OCI-LY1 (cell line): ENCODE data around the gene NOTUM.

Source experiments
- CTCF ChIP-seq: fragments of 200-600 bp; sonication (generic), shearing (Covaris generic); IDR thresholded peaks from 2 replicates; pipeline ENCODE4 v1.5.1; 2017; ENCODE audit warnings: mild to moderate bottlenecking, antibody characterized with exemption, low read length, moderate library complexity, mixed read lengths
- EZH2 ChIP-seq: fragments of 200-600 bp; sonication (generic), shearing (Covaris generic); IDR thresholded peaks from 2 replicates; pipeline ENCODE4 v1.8.0; 2017; ENCODE audit warnings: borderline replicate concordance, mixed run types, mild to moderate bottlenecking, antibody characterized with exemption, low read length, moderate library complexity, mixed read lengths

DNA sequence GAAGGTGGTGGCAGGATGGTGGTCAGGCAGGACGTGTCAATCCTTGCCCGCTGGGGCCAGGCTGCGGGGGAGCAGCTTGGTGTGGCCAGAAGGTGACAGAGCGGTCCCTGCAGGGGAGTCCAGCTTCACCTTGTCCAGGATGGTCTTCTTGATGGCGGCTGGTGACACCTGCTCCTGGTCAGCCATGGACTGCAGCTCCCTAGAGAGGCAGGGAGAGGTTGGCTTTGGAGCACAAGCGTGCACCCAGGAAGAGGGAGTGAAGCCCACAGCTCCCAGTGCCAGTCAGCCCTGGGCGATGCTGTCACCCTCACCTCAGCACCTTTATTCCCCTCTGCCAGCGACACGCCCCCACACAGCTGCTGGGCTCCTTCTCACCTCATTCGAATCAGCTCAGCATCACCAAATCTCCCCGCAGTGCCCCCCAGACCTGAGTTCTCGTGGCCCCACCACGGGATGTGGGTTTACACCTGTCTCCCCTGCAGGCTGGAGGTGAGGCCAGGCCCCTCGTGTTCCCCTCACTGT is 27.7 kb downstream of the NOTUM start:
- no peak for TF ChIP-seq EZH2
- no peak for TF ChIP-seq CTCF
